Measurements from ENCODE around the gene UST. TPM values are rescaled to one million over a fixed set of nuclear protein-coding genes. Genes with fewer than 3 reads are reported as not detected.

The UST gene
- total RNA-seq, 1 donor from 2014 or later = 9.7 TPM

DNA sequence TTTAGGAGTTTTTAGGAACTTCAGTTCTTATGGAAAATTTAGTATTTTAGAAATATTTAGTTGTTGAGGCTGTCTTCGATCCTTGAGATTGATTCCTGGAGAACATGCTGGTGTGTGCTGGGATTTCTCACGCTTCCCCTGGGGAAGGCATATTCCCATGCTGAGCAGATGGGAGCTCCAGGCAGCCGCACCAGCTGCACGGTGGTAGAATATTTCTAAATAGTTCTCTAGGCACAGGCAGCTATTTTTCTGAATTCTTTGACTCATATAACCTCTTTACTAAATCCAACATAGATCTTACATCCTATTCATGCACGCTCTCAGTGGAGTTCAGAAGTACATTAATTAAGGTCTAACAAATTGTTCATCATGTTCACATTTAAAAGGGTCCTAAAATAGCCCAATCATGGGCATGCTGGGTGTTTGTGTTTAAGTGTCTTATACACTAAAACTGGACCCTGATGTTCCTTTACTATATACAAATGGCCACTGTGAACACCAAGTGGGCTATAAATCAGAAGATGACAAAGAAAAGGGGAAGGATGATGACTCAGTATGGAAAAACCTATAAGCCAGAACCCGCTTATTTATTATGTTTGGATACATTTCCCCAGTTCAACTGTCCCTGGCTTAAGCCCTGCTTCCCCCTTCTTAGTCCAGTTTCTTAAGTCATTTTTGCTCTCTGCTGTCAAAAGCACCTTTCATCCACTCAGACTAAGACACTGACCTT, 138.5 kb downstream of the UST start:
- DNase-seq (ENCODE audit: extremely low spot score, unreplicated experiment) = no peak
- TF ChIP-seq, protein P1, sequence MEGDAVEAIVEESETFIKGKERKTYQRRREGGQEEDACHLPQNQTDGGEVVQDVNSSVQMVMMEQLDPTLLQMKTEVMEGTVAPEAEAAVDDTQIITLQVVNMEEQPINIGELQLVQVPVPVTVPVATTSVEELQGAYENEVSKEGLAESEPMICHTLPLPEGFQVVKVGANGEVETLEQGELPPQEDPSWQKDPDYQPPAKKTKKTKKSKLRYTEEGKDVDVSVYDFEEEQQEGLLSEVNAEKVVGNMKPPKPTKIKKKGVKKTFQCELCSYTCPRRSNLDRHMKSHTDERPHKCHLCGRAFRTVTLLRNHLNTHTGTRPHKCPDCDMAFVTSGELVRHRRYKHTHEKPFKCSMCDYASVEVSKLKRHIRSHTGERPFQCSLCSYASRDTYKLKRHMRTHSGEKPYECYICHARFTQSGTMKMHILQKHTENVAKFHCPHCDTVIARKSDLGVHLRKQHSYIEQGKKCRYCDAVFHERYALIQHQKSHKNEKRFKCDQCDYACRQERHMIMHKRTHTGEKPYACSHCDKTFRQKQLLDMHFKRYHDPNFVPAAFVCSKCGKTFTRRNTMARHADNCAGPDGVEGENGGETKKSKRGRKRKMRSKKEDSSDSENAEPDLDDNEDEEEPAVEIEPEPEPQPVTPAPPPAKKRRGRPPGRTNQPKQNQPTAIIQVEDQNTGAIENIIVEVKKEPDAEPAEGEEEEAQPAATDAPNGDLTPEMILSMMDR (conservative IDR thresholded peaks at IDR 0.05) = no peak
- Mint-ChIP-seq H3K27me3 (no peaks in the 10 kb centered on the region), H3K27ac (no peak overlapping the region), H3K4me1 (ENCODE audit: unreplicated experiment) (peaks cover 21% of the 10 kb centered on the region), H3K36me3 (peaks cover 5% of the 10 kb centered on the region), H3K4me3 (no peak overlapping the region), H3K9me3 (no peaks in the 10 kb centered on the region)

DNA sequence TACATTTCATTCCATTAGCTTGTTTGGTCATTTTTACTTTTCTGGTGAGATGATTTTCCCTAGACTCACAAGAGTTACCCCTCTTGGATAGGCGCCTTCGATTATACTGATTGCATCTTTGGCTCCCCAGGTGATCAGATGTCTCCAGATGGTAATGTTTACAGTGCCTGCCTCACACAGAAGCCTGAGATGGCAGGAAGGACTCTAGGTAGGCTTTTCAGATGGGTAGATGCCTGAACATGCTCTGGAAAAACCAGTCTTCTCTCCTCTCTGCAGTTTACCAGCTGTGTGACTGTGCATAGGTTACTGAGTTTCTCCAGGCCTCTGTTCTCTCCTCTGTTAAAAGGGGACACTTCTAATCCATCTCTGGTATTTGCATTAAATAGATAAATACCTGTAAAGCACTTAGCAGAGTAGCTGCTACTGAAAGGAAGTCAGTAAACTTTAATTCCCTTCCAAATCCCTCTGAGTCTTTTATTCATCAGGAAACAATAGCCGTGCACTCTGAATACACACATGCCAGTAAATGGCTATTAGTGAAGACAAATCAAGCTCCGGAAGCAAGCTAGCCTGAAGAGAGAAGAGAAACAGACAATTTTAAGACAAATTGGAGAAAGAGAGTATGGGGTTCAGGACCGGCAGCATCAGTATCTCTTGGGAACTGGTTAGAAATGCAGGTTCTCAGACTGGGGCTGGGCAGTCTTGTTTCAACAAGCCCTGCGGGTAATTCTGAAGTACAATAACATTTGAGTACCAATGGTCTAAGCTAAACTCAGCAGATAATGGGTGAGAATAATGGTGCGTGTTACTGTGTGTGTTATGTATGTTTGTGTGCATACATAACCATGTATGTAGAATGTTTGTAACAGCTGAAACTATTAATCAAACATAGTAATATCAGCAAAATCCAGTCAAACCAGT, 139.4 kb downstream of the UST start:
- no peaks in the 10 kb centered on the region for H3K9me3 Mint-ChIP-seq
- peaks cover 20% of the 10 kb centered on the region for H3K4me1 Mint-ChIP-seq (ENCODE audit: unreplicated experiment)

DNA sequence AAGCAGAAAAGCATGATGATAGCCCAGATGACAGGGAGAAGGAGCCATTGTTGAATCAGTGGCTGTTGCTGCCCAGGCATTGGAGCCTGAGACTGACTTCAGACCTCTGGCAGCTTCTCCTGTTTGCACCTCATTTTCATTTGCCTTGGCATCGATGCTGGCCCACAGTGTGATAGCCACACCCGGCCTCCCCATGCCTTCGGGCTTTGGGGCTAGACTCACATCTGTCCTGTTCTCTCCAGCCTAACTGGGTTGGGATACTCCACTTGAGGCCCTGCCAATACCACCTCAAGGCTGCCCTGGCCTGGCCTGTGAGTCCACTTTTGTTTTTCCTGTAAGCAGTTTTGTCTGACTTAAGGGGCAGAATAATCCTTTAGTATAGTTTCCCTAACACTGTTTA, 140.4 kb downstream of the UST start:
- DNase-seq (ENCODE audit: extremely low spot score, unreplicated experiment) = no peak
- TF ChIP-seq, protein P1 (conservative IDR thresholded peaks at IDR 0.05) = no peak
- Mint-ChIP-seq H3K27ac (no peak overlapping the region), H3K36me3 (peaks cover 5% of the 10 kb centered on the region), H3K27me3 (no peaks in the 10 kb centered on the region), H3K4me3 (no peak overlapping the region), H3K9me3 (no peaks in the 10 kb centered on the region), H3K4me1 (ENCODE audit: unreplicated experiment) (peaks cover 14% of the 10 kb centered on the region)

More for the DNA sequence above, 139.4 kb downstream of the UST start:
- no peak overlapping the region for H3K4me3 Mint-ChIP-seq
- TF ChIP-seq, protein P1 (conservative IDR thresholded peaks at IDR 0.05) = no peak
- H3K36me3 Mint-ChIP-seq = peaks cover 5% of the 10 kb centered on the region
- H3K27me3 Mint-ChIP-seq = no peaks in the 10 kb centered on the region
- no peak for DNase-seq (ENCODE audit: extremely low spot score, unreplicated experiment)
- no peak overlapping the region for H3K27ac Mint-ChIP-seq

DNA sequence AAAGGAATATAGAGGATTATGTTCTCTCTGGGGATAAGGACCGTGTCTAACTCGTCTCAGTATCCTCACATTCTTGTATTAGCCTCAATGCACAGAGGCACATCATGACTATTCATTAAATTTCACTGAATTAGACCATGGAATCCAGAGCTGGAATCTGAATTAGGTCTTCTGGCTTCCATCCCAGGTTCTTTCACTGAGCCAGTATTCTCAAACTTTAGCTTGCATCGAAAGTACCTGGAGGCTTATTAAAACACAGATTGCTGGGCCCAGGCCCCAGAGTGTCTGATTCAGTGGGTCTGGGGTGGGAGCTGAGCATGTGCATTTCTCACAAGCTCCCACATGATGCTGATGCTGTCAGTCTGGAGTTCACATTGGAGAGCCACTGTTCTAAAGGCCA, 142.0 kb downstream of the UST start:
- DNase-seq (ENCODE audit: extremely low spot score, unreplicated experiment) = no peak
- H3K27me3 Mint-ChIP-seq = no peaks in the 10 kb centered on the region
- TF ChIP-seq, protein P1 (conservative IDR thresholded peaks at IDR 0.05) = no peak

DNA sequence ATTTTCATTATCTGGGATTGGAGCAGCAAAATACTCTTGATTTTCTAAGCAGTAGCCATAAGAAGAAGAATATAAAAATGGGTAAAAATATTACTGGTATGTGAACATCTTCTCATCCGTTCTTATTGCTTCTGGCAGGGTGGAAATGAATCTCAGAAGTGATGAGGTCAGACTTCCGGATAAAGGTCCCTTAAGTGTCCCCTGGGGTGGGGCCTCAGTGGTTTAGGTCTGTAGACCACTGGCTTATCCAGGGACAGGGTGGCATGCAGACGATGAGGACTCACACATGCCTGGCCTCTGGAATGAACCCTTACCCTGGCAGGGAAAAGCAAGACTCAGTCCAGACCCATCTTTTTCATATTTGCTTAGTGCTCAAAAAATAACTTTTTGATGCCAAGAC, 143.3 kb downstream of the UST start:
- peaks cover 14% of the 10 kb centered on the region for H3K4me1 Mint-ChIP-seq (ENCODE audit: unreplicated experiment)
- H3K9me3 Mint-ChIP-seq = no peaks in the 10 kb centered on the region
- no peak overlapping the region for H3K27ac Mint-ChIP-seq
- no peak for DNase-seq (ENCODE audit: extremely low spot score, unreplicated experiment)
- peaks cover 5% of the 10 kb centered on the region for H3K36me3 Mint-ChIP-seq
- no peaks in the 10 kb centered on the region for H3K27me3 Mint-ChIP-seq
- no peak overlapping the region for H3K4me3 Mint-ChIP-seq
- TF ChIP-seq, protein P1 (conservative IDR thresholded peaks at IDR 0.05) = no peak

More for the DNA sequence above, 142.0 kb downstream of the UST start:
- H3K4me3 Mint-ChIP-seq = no peak overlapping the region
- peaks cover 5% of the 10 kb centered on the region for H3K36me3 Mint-ChIP-seq
- no peak overlapping the region for H3K27ac Mint-ChIP-seq
- H3K9me3 Mint-ChIP-seq = no peaks in the 10 kb centered on the region
- H3K4me1 Mint-ChIP-seq (ENCODE audit: unreplicated experiment) = peaks cover 14% of the 10 kb centered on the region
